Lower leg skin (tissue), 3 donors: Measurements from ENCODE around the gene CENPP.

Experiments
- CTCF ChIP-seq, 3 donors: fragments of 450-650 bp; IDR thresholded peaks; one replicate each; pipeline ENCODE4 v1.5.1; 2016; ENCODE audit warnings: antibody characterized with exemption in 3 of 3, mild to moderate bottlenecking in 3 of 3, moderate library complexity in 2 of 3
- POLR2A ChIP-seq, 2 donors: fragments of 450-650 bp; IDR thresholded peaks; one replicate each; pipeline ENCODE4 v1.6.1; 2016 to 2017; ENCODE audit warnings: antibody characterized with exemption in 2 of 2, mild to moderate bottlenecking in 1 of 2, moderate library complexity in 1 of 2

DNA sequence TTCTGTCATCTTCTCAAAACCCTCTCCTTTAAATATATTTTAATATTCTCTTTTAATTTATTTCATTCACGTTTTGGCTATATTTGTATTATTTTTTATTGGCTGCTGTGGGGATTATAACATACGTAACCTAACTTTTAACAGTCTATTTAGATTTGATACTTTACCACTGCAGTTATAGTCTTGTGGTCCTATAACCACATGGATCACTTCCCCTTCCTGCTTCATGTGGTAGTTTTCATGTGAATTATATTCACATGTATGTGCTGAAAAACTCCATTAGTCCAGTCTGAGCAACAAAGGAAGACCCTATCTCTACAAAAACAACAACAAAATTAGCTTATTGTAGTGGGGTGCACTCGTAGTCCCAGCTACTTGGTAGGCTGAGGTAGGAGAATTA, 34.3 kb downstream of the CENPP start:
- TF ChIP-seq CTCF (IDR thresholded peaks at IDR 0.05): no peak
- no peak for TF ChIP-seq POLR2A (IDR thresholded peaks at IDR 0.05)
